ENCODE data around the gene OBP2A. TPM values are rescaled to one million over a fixed set of nuclear protein-coding genes. Genes with fewer than 3 reads are reported as not detected.

The OBP2A gene
- total RNA-seq, 1 experiment from 2014 or later: not detected

- TF ChIP-seq ATF3 (IDR thresholded peaks at IDR 0.05): no peak
- TF ChIP-seq, protein P1, sequence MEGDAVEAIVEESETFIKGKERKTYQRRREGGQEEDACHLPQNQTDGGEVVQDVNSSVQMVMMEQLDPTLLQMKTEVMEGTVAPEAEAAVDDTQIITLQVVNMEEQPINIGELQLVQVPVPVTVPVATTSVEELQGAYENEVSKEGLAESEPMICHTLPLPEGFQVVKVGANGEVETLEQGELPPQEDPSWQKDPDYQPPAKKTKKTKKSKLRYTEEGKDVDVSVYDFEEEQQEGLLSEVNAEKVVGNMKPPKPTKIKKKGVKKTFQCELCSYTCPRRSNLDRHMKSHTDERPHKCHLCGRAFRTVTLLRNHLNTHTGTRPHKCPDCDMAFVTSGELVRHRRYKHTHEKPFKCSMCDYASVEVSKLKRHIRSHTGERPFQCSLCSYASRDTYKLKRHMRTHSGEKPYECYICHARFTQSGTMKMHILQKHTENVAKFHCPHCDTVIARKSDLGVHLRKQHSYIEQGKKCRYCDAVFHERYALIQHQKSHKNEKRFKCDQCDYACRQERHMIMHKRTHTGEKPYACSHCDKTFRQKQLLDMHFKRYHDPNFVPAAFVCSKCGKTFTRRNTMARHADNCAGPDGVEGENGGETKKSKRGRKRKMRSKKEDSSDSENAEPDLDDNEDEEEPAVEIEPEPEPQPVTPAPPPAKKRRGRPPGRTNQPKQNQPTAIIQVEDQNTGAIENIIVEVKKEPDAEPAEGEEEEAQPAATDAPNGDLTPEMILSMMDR (IDR thresholded peaks at IDR 0.05 in 2 of 3, conservative IDR thresholded peaks at IDR 0.05 in 1 of 3; ENCODE audit: borderline replicate concordance in 1 of 3, insufficient read depth in 1 of 3, low read depth in 2 of 3, low read length in 2 of 3): no peak
Measured at GRCh38 chr9:135502168-135502872, 43.6 kb upstream of the OBP2A start (continued).

- ChIA-PET POLR2A (no interaction called here), RAD21 (ENCODE audit: low non-redundant PET in 1 of 2, low total read pairs in 2 of 2, uncharacterized antibody in 2 of 2, unreplicated experiment in 2 of 2) (no interaction called here), CTCF (no interaction called here)
- Histone ChIP-seq H3K9me3 (ENCODE audit: control insufficient read depth in 1 of 2, insufficient read depth in 1 of 2, low read depth in 1 of 2, low read length in 2 of 2) (no peaks in the 10 kb centered on the region), H3K4me1 (ENCODE audit: control insufficient read depth in 1 of 2, insufficient read depth in 2 of 2, low read length in 2 of 2) (peaks cover 4 to 30% of the 10 kb centered on the region in 2 experiments; a peak in 3 of 4 replicates), H3K36me3 (ENCODE audit: control insufficient read depth in 1 of 2, insufficient read depth in 2 of 2, low read length in 2 of 2) (peaks cover 11 to 39% of the 10 kb centered on the region in 2 experiments), H2AFZ (ENCODE audit: low read depth, low read length, poor library complexity, severe bottlenecking) (no peak overlapping the region), H3K27me3 (ENCODE audit: insufficient read depth, low read length) (no peaks in the 10 kb centered on the region), H4K20me1 (ENCODE audit: insufficient read depth) (peaks cover 4% of the 10 kb centered on the region; the same call in 1 of the 2 replicates), H3K9me2 (ENCODE audit: insufficient read depth) (no peaks in the 10 kb centered on the region), H3K27ac (ENCODE audit: low read depth, low read length) (no peak overlapping the region; the same call in 1 of the 2 replicates), H3K79me2 (ENCODE audit: insufficient read depth, low read length) (peaks cover 40% of the 10 kb centered on the region), H3K4me3 (replicated peaks in 1 of 2; ENCODE audit: low read depth in 1 of 2, low read length in 2 of 2) (no peak overlapping the region), H3K4me2 (ENCODE audit: low read length) (peak overlapping the region; percentile 95; the same call in 1 of the 2 replicates), H3K9ac (ENCODE audit: low read length) (no peak overlapping the region)
- no peak for DNase-seq (ENCODE audit: low read depth, low spot score)
- TF ChIP-seq CEBPB (IDR thresholded peaks at IDR 0.05; ENCODE audit: low read depth) (no peak), YY1 (IDR thresholded peaks at IDR 0.05; ENCODE audit: extremely low read depth, insufficient replicate concordance, low read depth, low read length) (no peak), SRF (IDR thresholded peaks at IDR 0.05; ENCODE audit: low read depth) (no peak)
- no peak for ATAC-seq
- no TSS peak for BruUV-seq (replicated peaks)
- intact Hi-C loops (cut with micrococcal nuclease): no loop called here
Measured at GRCh38 chr9:135502873-135503321, 43.0 kb upstream of the OBP2A start.
